H9 (cell line): Measurements from ENCODE around the gene USP7. TPM values are rescaled to one million over a fixed set of nuclear protein-coding genes. Genes with fewer than 3 reads are reported as not detected.

Experiments
- DNase-seq: peaks from one replicate; pipeline ENCODE4 v3.0.0-alpha.2; 2017
- H2AFZ ChIP-seq: one replicate; pipeline ENCODE4 v1.6.1; 2013; ENCODE audit warnings: mild to moderate bottlenecking, low read length, control low read depth, moderate library complexity
- H2AK5ac ChIP-seq: 2 replicates; pipeline ENCODE4 v1.6.1; 2013; ENCODE audit warnings: low read length, control low read depth, mixed read lengths; ENCODE audit not compliant: insufficient read length
- H2BK120ac ChIP-seq: one replicate; pipeline ENCODE4 v1.6.1; 2013; ENCODE audit warnings: low read depth, mild to moderate bottlenecking, low read length, control low read depth, inconsistent platforms; ENCODE audit not compliant: poor library complexity, severe bottlenecking
- H2BK12ac ChIP-seq: 2 replicates; pipeline ENCODE4 v1.6.1; 2013; ENCODE audit warnings: low read length, control low read depth, mixed read lengths, low read depth; ENCODE audit not compliant: insufficient read length
- H2BK15ac ChIP-seq: 2 replicates; pipeline ENCODE4 v1.6.1; 2013; ENCODE audit warnings: low read depth, low read length, control low read depth
- H2BK20ac ChIP-seq: one replicate; pipeline ENCODE4 v1.6.1; 2013; ENCODE audit warnings: low read depth, mild to moderate bottlenecking, low read length, control low read depth, inconsistent platforms; ENCODE audit not compliant: poor library complexity, severe bottlenecking
- H2BK5ac ChIP-seq: 2 replicates; pipeline ENCODE4 v1.6.1; 2013; ENCODE audit warnings: low read length, control low read depth, mixed read lengths; ENCODE audit not compliant: insufficient read length
- H3K14ac ChIP-seq: 2 replicates; pipeline ENCODE4 v1.6.1; 2013; ENCODE audit warnings: low read length, control low read depth; ENCODE audit not compliant: insufficient read depth
- H3K18ac ChIP-seq: 2 replicates; pipeline ENCODE4 v1.6.1; 2013; ENCODE audit warnings: low read depth, mild to moderate bottlenecking, mixed read lengths, low read length, control low read depth; ENCODE audit not compliant: insufficient read length
- H3K23ac ChIP-seq: 2 replicates; pipeline ENCODE4 v1.6.1; 2013; ENCODE audit warnings: low read length, control low read depth, mixed read lengths, low read depth; ENCODE audit not compliant: insufficient read length
- H3K23me2 ChIP-seq: 2 replicates; pipeline ENCODE4 v1.6.1; 2013; ENCODE audit warnings: low read depth, mild to moderate bottlenecking, mixed read lengths, low read length, control low read depth; ENCODE audit not compliant: insufficient read length, poor library complexity, severe bottlenecking
- H3K27ac ChIP-seq: 2 replicates; pipeline ENCODE4 v1.5.1; 2013; ENCODE audit warnings: low read length, control low read depth, mixed read lengths, low read depth; ENCODE audit not compliant: insufficient read length
- H3K27me3 ChIP-seq: 2 replicates; pipeline ENCODE4 v1.6.1; 2013; ENCODE audit warnings: low read length, control low read depth, inconsistent platforms; ENCODE audit not compliant: insufficient read depth
- H3K4ac ChIP-seq: 2 replicates; pipeline ENCODE4 v1.6.1; 2013; ENCODE audit warnings: low read depth, mild to moderate bottlenecking, control low read depth, inconsistent platforms, low read length, moderate library complexity
- H3K4me1 ChIP-seq: 2 replicates; pipeline ENCODE4 v1.6.1; 2013; ENCODE audit warnings: low read length, control low read depth, inconsistent platforms; ENCODE audit not compliant: insufficient read depth
- H3K4me2 ChIP-seq: 2 replicates; pipeline ENCODE4 v1.6.1; 2013; ENCODE audit warnings: low read length, control low read depth, mixed read lengths; ENCODE audit not compliant: insufficient read length, insufficient read depth
- H3K56ac ChIP-seq: 2 replicates; pipeline ENCODE4 v1.6.1; 2013; ENCODE audit warnings: low read depth, mild to moderate bottlenecking, mixed read lengths, low read length, control low read depth; ENCODE audit not compliant: insufficient read length
- H3K79me1 ChIP-seq: 2 replicates; pipeline ENCODE4 v1.6.1; 2013; ENCODE audit warnings: low read depth, mild to moderate bottlenecking, moderate library complexity, low read length, control low read depth, inconsistent platforms; ENCODE audit not compliant: insufficient read depth, poor library complexity, severe bottlenecking
- H3K79me2 ChIP-seq: 2 replicates; pipeline ENCODE4 v1.6.1; 2013; ENCODE audit warnings: low read length, control low read depth, inconsistent platforms; ENCODE audit not compliant: insufficient read depth
- H3K9ac ChIP-seq: 2 replicates; pipeline ENCODE4 v1.6.1; 2013; ENCODE audit warnings: low read length, control low read depth, mixed read lengths; ENCODE audit not compliant: insufficient read length; ENCODE audit errors: extremely low read depth
- H3K9me3 ChIP-seq: one replicate; pipeline ENCODE4 v1.6.1; 2013; ENCODE audit warnings: low read depth, low read length, inconsistent platforms; ENCODE audit not compliant: control insufficient read depth
- H3T11ph ChIP-seq: one replicate; pipeline ENCODE4 v1.6.1; 2013; ENCODE audit warnings: mild to moderate bottlenecking, low read length, control low read depth, inconsistent platforms
- H4K20me1 ChIP-seq: one replicate; pipeline ENCODE4 v1.6.1; 2013; ENCODE audit not compliant: control insufficient read depth, insufficient read length, insufficient read depth
- H4K5ac ChIP-seq: 2 replicates; pipeline ENCODE4 v1.6.1; 2013; ENCODE audit warnings: low read depth, mild to moderate bottlenecking, mixed read lengths, low read length, control low read depth; ENCODE audit not compliant: insufficient read length
- H4K8ac ChIP-seq: replicated peaks from 2 replicates; pipeline ENCODE4 v1.6.1; 2013; ENCODE audit warnings: low read length, control low read depth, mixed read lengths, low read depth; ENCODE audit not compliant: insufficient read length
- H4K91ac ChIP-seq: 2 replicates; pipeline ENCODE4 v1.6.1; 2013; ENCODE audit warnings: low read depth, mild to moderate bottlenecking, moderate library complexity, mixed read lengths, low read length, control low read depth; ENCODE audit not compliant: insufficient read length
- H3K27ac Mint-ChIP-seq, 3 experiments: 2 replicates in 2 of 3; 3 replicates in 1 of 3; pipeline ENCODE4 v1.8.0; 2020 to 2021; ENCODE audit warnings: mixed read lengths in 3 of 3, mild to moderate bottlenecking in 1 of 3, moderate library complexity in 1 of 3
- H3K27me3 Mint-ChIP-seq: 2 replicates; pipeline ENCODE4 v1.8.0; 2021; ENCODE audit warnings: low read depth, mild to moderate bottlenecking, moderate library complexity, mixed read lengths
- H3K36me3 Mint-ChIP-seq, 3 experiments: 2 replicates in 2 of 3; 3 replicates in 1 of 3; pipeline ENCODE4 v1.8.0; 2020 to 2021; ENCODE audit warnings: low read depth in 3 of 3, mixed read lengths in 3 of 3; ENCODE audit not compliant: insufficient read depth in 1 of 3
- H3K4me1 Mint-ChIP-seq, 2 experiments: 2 replicates each; pipeline ENCODE4 v1.8.0; 2020; ENCODE audit warnings: mixed read lengths in 2 of 2
- H3K4me3 Mint-ChIP-seq, 2 experiments: 2 replicates in 1 of 2; 3 replicates in 1 of 2; pipeline ENCODE4 v1.8.0; 2020 to 2021; ENCODE audit warnings: mild to moderate bottlenecking in 2 of 2, mixed read lengths in 2 of 2, moderate library complexity in 1 of 2
- H3K9me3 Mint-ChIP-seq, 2 experiments: 2 replicates in 1 of 2; 3 replicates in 1 of 2; pipeline ENCODE4 v1.8.0; 2020; ENCODE audit warnings: mild to moderate bottlenecking in 2 of 2, mixed read lengths in 2 of 2, moderate library complexity in 1 of 2
- CTCF ChIP-seq: fragments of 200-600 bp; sonication (generic); conservative IDR thresholded peaks from 3 replicates; pipeline ENCODE4 v1.8.0; 2021; ENCODE audit warnings: antibody characterized with exemption, mild to moderate bottlenecking
- WGBS: extraction: QIAGEN DNeasy Blood & Tissue Kit; methylation state at CpG from one replicate; pipeline ENCODE4 v1.1.7; 2013; ENCODE audit warnings: missing lambda C conversion rate, low lambda C conversion rate, mixed read lengths; ENCODE audit not compliant: insufficient read length; ENCODE audit errors: extremely low coverage; 5-methylcytosine and 5-hydroxymethylcytosine counted together
- total RNA-seq: library from RNA; stranded (reverse); gene quantifications from 2 replicates; pipeline ENCODE4 v1.2.1, GENCODE V29; 2021

USP7 gene
- total RNA-seq, 1 experiment from 2014 or later: 192 TPM

- H3K27ac ChIP-seq: no peak overlapping the region
- no peak overlapping the region for H3K4ac ChIP-seq
- H2AFZ ChIP-seq: no peak overlapping the region
- no peak overlapping the region for H2BK15ac ChIP-seq
- H3K23me2 ChIP-seq: no peaks in the 10 kb centered on the region
- no peaks in the 10 kb centered on the region for H3K9me3 Mint-ChIP-seq
- H3K23ac ChIP-seq: no peak overlapping the region
- WGBS: no CpG with 5 or more reads among the region's 10 CpGs
- no peak overlapping the region for H3K18ac ChIP-seq
- no peak overlapping the region for H3K4me2 ChIP-seq
- H3K14ac ChIP-seq: no peak overlapping the region
- H2BK20ac ChIP-seq: no peak overlapping the region
- no peaks in the 10 kb centered on the region for H3K27me3 Mint-ChIP-seq
- no peak overlapping the region for H2BK120ac ChIP-seq
- H3K79me2 ChIP-seq: peaks cover 37% of the 10 kb centered on the region; the same call in 1 of the 2 replicates
- no peak overlapping the region for H4K91ac ChIP-seq
- no peaks in the 10 kb centered on the region for H4K20me1 ChIP-seq
- H2AK5ac ChIP-seq: no peak overlapping the region
- H2BK12ac ChIP-seq: no peak overlapping the region
- H3K56ac ChIP-seq: no peak overlapping the region
- H3K9ac ChIP-seq: no peak overlapping the region
- no peak overlapping the region; a peak in 1 of 7 replicates for H3K27ac Mint-ChIP-seq
- no peak overlapping the region for H3T11ph ChIP-seq
- no peak overlapping the region for H3K4me3 Mint-ChIP-seq
- H3K4me1 Mint-ChIP-seq: peaks cover 17 to 23% of the 10 kb centered on the region in 2 experiments
- no peaks in the 10 kb centered on the region for H3K9me3 ChIP-seq
- no peak for DNase-seq
- no peak overlapping the region for H4K8ac ChIP-seq
- H3K27me3 ChIP-seq: no peaks in the 10 kb centered on the region
- peaks cover 28 to 53% (median 34%) of the 10 kb centered on the region in 3 experiments; a peak in 6 of 7 replicates for H3K36me3 Mint-ChIP-seq
- TF ChIP-seq CTCF: no peak
- H3K4me1 ChIP-seq: no peaks in the 10 kb centered on the region
- H4K5ac ChIP-seq: no peak overlapping the region
- H2BK5ac ChIP-seq: no peak overlapping the region
- H3K79me1 ChIP-seq: peaks cover 6% of the 10 kb centered on the region
Observed at GRCh38 chr16:8928467-8928957, 35.2 kb downstream of the USP7 start.
